ENCODE data around the gene LITAF. TPM values are rescaled to one million over a fixed set of nuclear protein-coding genes. Genes with fewer than 3 reads are reported as not detected.
"Not testable (repeated sequence)": the region's sequence is repeated elsewhere in the genome, so short reads cannot be mapped to it uniquely, and the experiment has no call there.

The LITAF gene
- total RNA-seq, 2 experiments from 2014 or later, result 109 TPM

DNA sequence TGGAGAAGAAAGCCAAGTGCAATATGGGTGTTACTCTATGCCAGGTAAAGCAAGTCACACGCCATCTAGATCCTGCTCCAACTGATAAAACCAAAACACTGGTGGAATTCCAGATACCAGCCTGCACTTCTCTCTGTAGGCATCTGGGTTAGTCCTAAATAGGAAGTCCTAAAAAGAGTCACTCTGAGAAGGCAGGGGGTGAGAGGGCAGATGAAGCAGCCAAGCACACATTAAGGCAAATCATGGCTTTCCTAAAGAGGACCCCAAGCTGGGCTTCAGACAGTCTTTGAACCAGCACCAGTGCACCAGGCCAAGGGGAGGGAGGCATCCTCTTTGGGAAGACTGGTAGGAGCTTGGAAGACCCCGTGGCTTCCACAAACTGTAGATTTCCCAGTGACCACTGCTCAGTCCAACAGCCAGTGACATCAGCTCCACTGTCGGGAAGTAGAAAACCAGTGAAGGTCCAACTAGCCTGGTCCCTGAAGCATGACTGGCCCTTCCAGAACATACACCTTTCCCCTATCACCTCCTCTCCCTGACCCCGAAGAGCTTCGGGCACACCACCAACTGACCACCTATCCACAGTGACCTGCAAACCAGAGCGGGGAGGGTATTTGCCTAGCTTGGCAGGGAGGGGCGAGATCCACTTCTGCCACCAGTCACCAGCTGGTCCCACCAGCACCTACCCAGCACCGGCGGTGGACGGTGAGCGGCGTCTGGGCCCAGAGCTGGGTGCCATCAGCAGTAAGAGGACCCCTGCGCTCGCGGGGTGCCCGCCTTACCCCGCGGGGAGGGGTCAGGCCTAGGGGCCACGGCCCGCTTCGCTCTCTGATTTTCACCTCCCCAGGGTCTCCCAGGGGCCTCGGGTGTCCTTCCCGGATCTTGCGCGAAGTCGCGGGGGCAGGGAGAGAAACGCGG, 1.0 kb downstream of the LITAF start:
- peak overlapping the region; percentile 97 for H3K27ac Mint-ChIP-seq
- H3K27me3 Mint-ChIP-seq, result peaks cover 10% of the 10 kb centered on the region
- peaks cover 7% of the 10 kb centered on the region for H3K36me3 Mint-ChIP-seq
- peaks cover 47% of the 10 kb centered on the region for H3K4me1 Mint-ChIP-seq
- peak; percentile 59 for DNase-seq
- no peaks in the 10 kb centered on the region for H3K9me3 Mint-ChIP-seq
- POLR2A ChIA-PET, result interaction anchor here (0.5 to 2.7 kb wide), 10 partner anchors 10 to 332 kb away, joined by 3 to 20 read pairs (median 6); partner anchors contain the start of genes TXNDC11 and ZC3H7A
- ATAC-seq (ENCODE audit: low read depth), result no peak
- H3K4me3 Mint-ChIP-seq, result peak overlapping the region; percentile 94

DNA sequence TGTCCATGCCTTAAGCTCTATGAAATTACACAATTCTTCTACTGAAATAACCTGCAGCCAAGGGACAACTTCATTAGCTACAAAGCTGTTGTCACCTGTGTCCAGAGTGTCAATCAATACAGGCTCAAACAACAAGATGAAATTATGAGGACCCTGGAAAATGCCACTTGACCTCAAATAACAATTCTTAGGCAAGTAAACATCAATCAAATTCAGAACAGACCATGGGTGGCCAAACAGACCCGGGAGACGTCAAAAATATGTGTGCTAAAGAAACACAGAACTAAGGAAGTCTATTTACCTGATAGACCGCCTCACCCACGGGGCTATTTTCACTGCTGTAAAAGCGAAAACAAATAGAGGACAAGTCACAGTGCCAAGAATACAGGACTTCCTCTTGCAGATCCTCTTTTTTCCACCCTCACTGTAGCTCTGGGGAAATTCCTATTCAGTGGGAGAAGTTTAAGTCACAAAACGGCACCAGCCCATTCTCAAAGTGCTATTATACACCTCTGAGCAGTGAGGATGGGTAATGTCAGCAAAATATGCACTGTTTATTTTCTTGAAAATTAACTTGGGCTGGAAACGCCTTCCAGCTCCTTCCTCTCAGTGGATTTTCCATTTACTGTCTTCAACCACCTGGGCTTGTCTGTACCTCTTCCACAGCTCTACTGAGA, 2.7 kb downstream of the LITAF start:
- Mint-ChIP-seq H3K4me3 (peak overlapping the region; percentile 94), H3K27me3 (peaks cover 4% of the 10 kb centered on the region), H3K36me3 (peaks cover 13% of the 10 kb centered on the region), H3K4me1 (peaks cover 53% of the 10 kb centered on the region), H3K27ac (peak overlapping the region; percentile 97), H3K9me3 (no peaks in the 10 kb centered on the region)
- POLR2A ChIA-PET, result interaction anchor here (1.0 to 3.1 kb wide), 4 partner anchors 13 to 84 kb away, joined by 3 to 10 read pairs (median 4); no protein-coding TSS in a partner anchor
- no peak for ATAC-seq (ENCODE audit: low read depth)
- DNase-seq, result no peak

DNA sequence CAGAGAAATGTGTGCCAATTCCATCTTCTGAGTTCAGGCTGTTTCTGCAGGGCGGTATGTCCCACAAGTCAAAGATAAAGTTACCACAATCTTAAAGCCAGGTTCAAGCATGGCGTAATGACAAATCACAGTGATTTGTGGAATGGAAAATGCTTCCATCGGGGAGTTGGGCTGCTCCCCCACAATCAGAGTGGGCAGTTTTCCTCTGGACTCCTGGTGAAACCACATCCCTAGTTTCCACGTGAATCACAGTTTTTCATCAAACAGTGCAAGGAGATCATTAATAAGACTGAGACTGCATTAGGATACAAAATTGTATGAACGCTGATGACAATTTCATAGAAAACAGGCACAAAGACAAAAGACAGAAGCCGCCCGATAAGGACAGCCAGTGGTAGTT, 3.6 kb downstream of the LITAF start:
- Mint-ChIP-seq H3K9me3 (no peaks in the 10 kb centered on the region), H3K27me3 (no peaks in the 10 kb centered on the region), H3K36me3 (peaks cover 17% of the 10 kb centered on the region), H3K4me1 (peaks cover 54% of the 10 kb centered on the region), H3K27ac (no peak overlapping the region), H3K4me3 (peak overlapping the region; percentile 64)
- ATAC-seq (ENCODE audit: low read depth) (no peak), DNase-seq (no peak)
- POLR2A ChIA-PET, result interaction anchor here (1.3 to 3.1 kb wide), 3 partner anchors 28 to 84 kb away, joined by 3 to 10 read pairs (median 3); no protein-coding TSS in a partner anchor

GRCh38 chr16:11582157-11582814, 4.4 kb downstream of the LITAF start:
- no peak for ATAC-seq (ENCODE audit: low read depth)
- POLR2A ChIA-PET, result interaction anchor here (0.7 to 3.1 kb wide), 6 partner anchors 9 to 87 kb away, joined by 3 to 10 read pairs (median 3); no protein-coding TSS in a partner anchor
- peaks cover 24% of the 10 kb centered on the region for H3K36me3 Mint-ChIP-seq

GRCh38 chr16:11581678-11582077, 5.0 kb downstream of the LITAF start:
- DNase-seq (no peak), ATAC-seq (ENCODE audit: low read depth) (peak; percentile 30)
- Mint-ChIP-seq H3K27me3 (no peaks in the 10 kb centered on the region), H3K4me1 (peaks cover 57% of the 10 kb centered on the region), H3K9me3 (no peaks in the 10 kb centered on the region), H3K27ac (peak overlapping the region; percentile 75), H3K4me3 (peak overlapping the region; percentile 64), H3K36me3 (peaks cover 28% of the 10 kb centered on the region)
- POLR2A ChIA-PET, result interaction anchor here (0.5 to 3.1 kb wide), 5 partner anchors 9 to 86 kb away, joined by 3 to 10 read pairs (median 4); no protein-coding TSS in a partner anchor

More at GRCh38 chr16:11582157-11582814, 4.4 kb downstream of the LITAF start:
- H3K9me3 Mint-ChIP-seq, result no peaks in the 10 kb centered on the region
- no peak for DNase-seq
- peak overlapping the region; percentile 64 for H3K4me3 Mint-ChIP-seq
- peaks cover 54% of the 10 kb centered on the region for H3K4me1 Mint-ChIP-seq
- H3K27ac Mint-ChIP-seq, result peak overlapping the region; percentile 75
- no peaks in the 10 kb centered on the region for H3K27me3 Mint-ChIP-seq

DNA sequence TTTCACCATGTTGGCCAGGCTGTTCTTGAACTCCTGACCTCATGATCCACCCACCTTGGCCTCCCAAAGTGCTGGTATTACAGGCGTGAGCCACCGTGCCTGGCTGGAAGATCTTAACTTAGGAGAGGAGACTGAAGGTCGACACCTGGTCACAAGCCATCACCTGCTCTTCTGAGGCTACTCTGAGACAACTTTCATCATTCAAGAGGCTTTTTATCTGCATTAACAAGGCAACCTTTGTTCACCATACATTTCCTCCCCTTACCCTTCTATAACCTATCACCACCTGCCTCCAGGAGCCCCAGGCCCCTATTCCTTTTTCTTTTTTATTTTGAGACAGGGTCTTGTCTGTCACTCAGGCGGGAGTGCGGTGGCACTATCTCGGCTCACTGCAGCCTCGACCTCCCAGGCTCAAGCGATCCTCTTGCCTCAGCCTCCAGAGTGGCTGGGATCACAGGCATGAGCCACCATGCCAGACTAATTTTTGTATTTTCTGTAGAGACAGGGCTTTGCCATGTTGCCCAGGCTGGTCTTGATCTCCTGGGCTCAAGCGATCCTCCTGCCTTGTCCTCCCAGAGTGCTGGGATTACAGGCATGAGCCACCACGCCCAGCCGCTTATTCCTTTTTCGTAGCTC, 6.2 kb downstream of the LITAF start:
- ATAC-seq (ENCODE audit: low read depth) (no peak), DNase-seq (no peak)
- no peaks in the 10 kb centered on the region for H3K27me3 Mint-ChIP-seq
- POLR2A ChIA-PET, result interaction anchor here (1.3 kb wide), 1 partner anchor 18 kb away, joined by 3 read pairs; no protein-coding TSS in a partner anchor
- no peak overlapping the region for H3K27ac Mint-ChIP-seq
- no peaks in the 10 kb centered on the region for H3K9me3 Mint-ChIP-seq
- peak overlapping the region; percentile 41 for H3K4me3 Mint-ChIP-seq
- peaks cover 28% of the 10 kb centered on the region for H3K36me3 Mint-ChIP-seq
- H3K4me1 Mint-ChIP-seq, result peaks cover 55% of the 10 kb centered on the region

GRCh38 chr16:11577290-11577660, 9.4 kb downstream of the LITAF start:
- Mint-ChIP-seq H3K4me1 (peaks cover 47% of the 10 kb centered on the region), H3K36me3 (peaks cover 37% of the 10 kb centered on the region)
- POLR2A ChIA-PET, result interaction anchor here (1.2 kb wide), 1 partner anchor 14 kb away, joined by 4 read pairs; no protein-coding TSS in a partner anchor
- not testable (repeated sequence) for DNase-seq; H3K27ac Mint-ChIP-seq; ATAC-seq (ENCODE audit: low read depth); H3K9me3 Mint-ChIP-seq; H3K4me3 Mint-ChIP-seq; H3K27me3 Mint-ChIP-seq

- no peak for DNase-seq
- peaks cover 3% of the 10 kb centered on the region for H3K27me3 Mint-ChIP-seq
- H3K36me3 Mint-ChIP-seq, result peaks cover 41% of the 10 kb centered on the region
- H3K27ac Mint-ChIP-seq, result no peak overlapping the region
- no peak for ATAC-seq (ENCODE audit: low read depth)
- peaks cover 44% of the 10 kb centered on the region for H3K4me1 Mint-ChIP-seq
- H3K9me3 Mint-ChIP-seq, result no peaks in the 10 kb centered on the region
- peak overlapping the region; percentile 10 for H3K4me3 Mint-ChIP-seq
- POLR2A ChIA-PET, result interaction anchor here (0.7 to 1.6 kb wide), 3 partner anchors 10 to 282 kb away, joined by 4 to 6 read pairs (median 6); partner anchors contain the start of gene LITAF
These were observed 10.1 kb downstream of the LITAF start for GRCh38 chr16:11576427-11577289.

DNA sequence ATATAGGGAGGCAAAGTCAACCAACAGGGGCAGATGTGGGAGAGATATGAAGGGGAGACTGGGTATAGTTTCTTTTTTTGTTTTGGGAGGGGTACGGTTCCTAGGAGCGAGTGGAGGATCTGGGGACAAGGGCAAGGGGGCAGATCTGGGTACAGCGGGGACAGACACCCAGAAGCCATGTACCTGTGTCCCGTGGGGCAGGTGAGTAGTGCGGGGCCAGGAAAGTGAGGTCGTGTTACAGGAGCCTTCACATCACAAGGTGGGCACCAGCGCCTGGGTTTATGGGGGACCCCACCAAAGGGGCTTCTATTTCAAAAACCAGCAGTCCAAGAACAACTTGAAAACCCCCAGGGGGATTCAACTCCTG, 11.5 kb downstream of the LITAF start:
- no peaks in the 10 kb centered on the region for H3K9me3 Mint-ChIP-seq
- peak overlapping the region; percentile 59 for H3K4me3 Mint-ChIP-seq
- no peak for DNase-seq
- H3K36me3 Mint-ChIP-seq, result peaks cover 37% of the 10 kb centered on the region
- H3K27ac Mint-ChIP-seq, result no peak overlapping the region
- ATAC-seq (ENCODE audit: low read depth), result no peak
- H3K27me3 Mint-ChIP-seq, result peaks cover 3% of the 10 kb centered on the region
- POLR2A ChIA-PET, result interaction anchor here (0.9 to 1.6 kb wide), 2 partner anchors 9 to 11 kb away, joined by 3 to 6 read pairs; partner anchors contain the start of gene LITAF
- H3K4me1 Mint-ChIP-seq, result peaks cover 38% of the 10 kb centered on the region

DNA sequence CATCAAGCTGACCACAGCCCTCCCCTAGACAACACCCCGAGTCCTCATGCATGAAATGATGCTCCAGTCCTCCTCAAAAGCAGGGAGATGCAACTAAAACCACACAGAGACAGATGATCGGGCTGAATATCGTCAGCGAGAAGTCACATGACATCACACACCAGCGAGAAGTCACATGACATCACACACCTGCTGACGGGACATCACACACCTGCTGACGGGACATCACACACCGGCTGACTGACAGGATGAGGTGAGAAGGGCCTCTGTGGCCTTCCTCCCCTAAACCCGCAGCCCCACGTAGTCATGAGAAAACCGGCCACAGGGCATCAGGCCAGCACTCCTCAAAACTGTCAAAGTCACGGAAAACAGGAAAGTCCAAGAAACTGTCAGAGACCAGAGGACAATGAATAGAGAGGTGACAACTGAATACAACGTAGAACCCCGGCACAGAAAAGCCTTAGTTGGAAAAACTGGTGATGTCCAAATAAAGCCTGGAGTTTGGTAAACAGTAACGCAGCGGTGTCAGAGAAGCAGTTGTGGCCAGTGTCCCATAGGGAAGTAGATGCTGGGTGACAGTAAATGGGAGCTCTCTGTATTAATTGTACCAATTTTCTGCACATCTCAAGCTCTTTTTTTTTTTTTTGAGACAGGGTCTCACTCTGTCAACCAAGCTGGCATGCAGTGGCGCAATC, 14.3 kb downstream of the LITAF start:
- ATAC-seq (ENCODE audit: low read depth) (peak; percentile 48), DNase-seq (peak; percentile 44)
- peaks cover 3% of the 10 kb centered on the region for H3K27me3 Mint-ChIP-seq
- peak overlapping the region; percentile 10 for H3K4me3 Mint-ChIP-seq
- peaks cover 26% of the 10 kb centered on the region for H3K36me3 Mint-ChIP-seq
- POLR2A ChIA-PET, result interaction anchor here (0.7 to 1.3 kb wide), 2 partner anchors 10 to 227 kb away, joined by 3 to 5 read pairs; partner anchors contain the start of gene RMI2
- no peaks in the 10 kb centered on the region for H3K9me3 Mint-ChIP-seq
- H3K27ac Mint-ChIP-seq, result peak overlapping the region; percentile 70
- peaks cover 30% of the 10 kb centered on the region for H3K4me1 Mint-ChIP-seq

DNA sequence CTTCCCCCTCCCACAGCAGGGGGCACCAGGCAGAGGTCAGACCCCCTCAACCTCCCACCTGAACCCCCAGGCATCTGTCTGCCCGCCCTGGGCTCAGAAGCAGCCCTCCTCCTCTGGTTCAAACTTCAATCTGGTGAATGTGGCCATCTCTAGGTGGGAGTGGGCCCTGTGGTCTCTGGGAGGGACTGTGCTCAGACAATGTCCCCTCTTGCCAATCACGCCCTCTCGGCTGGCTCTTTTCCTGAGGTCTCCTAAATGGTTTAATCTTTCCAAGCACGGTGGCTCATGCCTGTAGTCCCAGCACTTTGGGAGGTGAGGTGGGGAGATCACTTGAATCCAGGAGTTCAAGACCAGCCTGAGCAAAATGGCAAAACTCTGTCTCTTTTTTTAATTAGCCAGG, 15.2 kb downstream of the LITAF start:
- Mint-ChIP-seq H3K27me3 (peaks cover 3% of the 10 kb centered on the region), H3K27ac (no peak overlapping the region), H3K4me1 (peaks cover 26% of the 10 kb centered on the region), H3K4me3 (no peak overlapping the region), H3K9me3 (no peaks in the 10 kb centered on the region), H3K36me3 (peaks cover 26% of the 10 kb centered on the region)
- no peak for ATAC-seq (ENCODE audit: low read depth)
- POLR2A ChIA-PET, result no interaction called here
- no peak for DNase-seq
